Peyer's patch (tissue), 4 donors: ENCODE data around the gene PGAM1. TPM values are rescaled to one million over a fixed set of nuclear protein-coding genes. Genes with fewer than 3 reads are reported as not detected.
A peak's percentile ranks its signal among the peaks of the same experiment; 100 is the strongest.

Experiments
- DNase-seq, 3 donors: peaks; one replicate each; pipeline ENCODE4 v3.0.0-alpha.2; 2017 to 2019
- H3K27ac ChIP-seq, 4 donors: fragments of 200-600 bp; sonication (generic); one replicate each; pipeline ENCODE4 v1.5.1; 2016 to 2019
- H3K27me3 ChIP-seq, 2 donors: fragments of 200-600 bp; sonication (generic); one replicate each; pipeline ENCODE4 v1.5.1; 2019
- H3K36me3 ChIP-seq, 3 donors: fragments of 200-600 bp; sonication (generic); one replicate each; pipeline ENCODE4 v1.5.1; 2016 to 2019
- H3K4me1 ChIP-seq, 4 donors: fragments of 200-600 bp; sonication (generic); one replicate each; pipeline ENCODE4 v1.5.1; 2016 to 2019
- H3K4me3 ChIP-seq, 4 donors: fragments of 200-600 bp; sonication (generic); 1 replicate in 3 of 4; 2 replicates in 1 of 4; pipeline ENCODE4 v1.5.1; 2016 to 2019; ENCODE audit warnings: mild to moderate bottlenecking in 1 of 4
- H3K9me3 ChIP-seq, 4 donors: fragments of 200-600 bp; sonication (generic); one replicate each; pipeline ENCODE4 v1.5.1; 2016 to 2019; ENCODE audit warnings: mild to moderate bottlenecking in 1 of 4
- POLR2A ChIP-seq, 2 donors: fragments of 450-650 bp; IDR thresholded peaks; one replicate each; pipeline ENCODE4 v1.5.1; 2017; ENCODE audit warnings: antibody characterized with exemption in 2 of 2, mild to moderate bottlenecking in 2 of 2, moderate library complexity in 2 of 2
- total RNA-seq, 4 donors: library from RNA; depleted of rRNA; stranded (reverse); fragments of >200 nt; gene quantifications; one replicate each; pipeline ENCODE4 v1.1.0, GENCODE V29; 2016
- TF ChIP-seq, protein P1 (sequence below), 6 experiments: fragments of 450-650 bp in 4 of 6; fragments of 200-600 bp in 2 of 6; sonication (generic) in 1 of 6; IDR thresholded peaks; one replicate each; pipeline ENCODE4 v1.5.1; 2017 to 2019; ENCODE audit warnings: antibody characterized with exemption in 6 of 6, mild to moderate bottlenecking in 3 of 6, moderate library complexity in 1 of 6

Gene PGAM1
- total RNA-seq, 4 donors from 2014 or later, result 118 to 244 (median 166) TPM

DNA sequence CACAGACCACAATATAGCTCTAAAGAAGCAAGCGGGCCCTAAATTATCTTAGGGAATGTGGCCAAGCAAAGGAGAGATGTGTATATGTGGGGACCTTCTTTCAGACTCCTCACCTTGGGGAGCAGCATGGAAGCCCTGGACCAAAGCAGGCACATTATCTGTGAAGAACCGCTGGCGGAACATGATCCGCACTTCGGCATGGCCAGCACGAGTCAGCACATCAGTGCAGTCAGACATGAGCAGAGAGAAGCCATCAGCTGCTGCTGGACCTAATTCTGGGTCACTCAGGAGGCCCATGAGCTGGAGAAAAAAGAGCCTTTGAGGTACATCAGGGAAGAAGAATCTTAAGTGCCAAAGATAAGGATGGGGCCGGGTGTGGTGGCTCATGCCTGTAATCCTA, 33.9 kb downstream of the PGAM1 start:
- Histone ChIP-seq H3K27me3 (no peaks in the 10 kb centered on the region), H3K36me3 (peaks cover 0 to 95% (median 0%) of the 10 kb centered on the region in 3 donors), H3K4me1 (no peaks in the 10 kb centered on the region), H3K4me3 (no peak overlapping the region), H3K9me3 (no peaks in the 10 kb centered on the region), H3K27ac (no peak overlapping the region)
- DNase-seq, result no peak
- TF ChIP-seq POLR2A (IDR thresholded peaks at IDR 0.05), result no peak
- TF ChIP-seq, protein P1, sequence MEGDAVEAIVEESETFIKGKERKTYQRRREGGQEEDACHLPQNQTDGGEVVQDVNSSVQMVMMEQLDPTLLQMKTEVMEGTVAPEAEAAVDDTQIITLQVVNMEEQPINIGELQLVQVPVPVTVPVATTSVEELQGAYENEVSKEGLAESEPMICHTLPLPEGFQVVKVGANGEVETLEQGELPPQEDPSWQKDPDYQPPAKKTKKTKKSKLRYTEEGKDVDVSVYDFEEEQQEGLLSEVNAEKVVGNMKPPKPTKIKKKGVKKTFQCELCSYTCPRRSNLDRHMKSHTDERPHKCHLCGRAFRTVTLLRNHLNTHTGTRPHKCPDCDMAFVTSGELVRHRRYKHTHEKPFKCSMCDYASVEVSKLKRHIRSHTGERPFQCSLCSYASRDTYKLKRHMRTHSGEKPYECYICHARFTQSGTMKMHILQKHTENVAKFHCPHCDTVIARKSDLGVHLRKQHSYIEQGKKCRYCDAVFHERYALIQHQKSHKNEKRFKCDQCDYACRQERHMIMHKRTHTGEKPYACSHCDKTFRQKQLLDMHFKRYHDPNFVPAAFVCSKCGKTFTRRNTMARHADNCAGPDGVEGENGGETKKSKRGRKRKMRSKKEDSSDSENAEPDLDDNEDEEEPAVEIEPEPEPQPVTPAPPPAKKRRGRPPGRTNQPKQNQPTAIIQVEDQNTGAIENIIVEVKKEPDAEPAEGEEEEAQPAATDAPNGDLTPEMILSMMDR (IDR thresholded peaks at IDR 0.05), result no peak

DNA sequence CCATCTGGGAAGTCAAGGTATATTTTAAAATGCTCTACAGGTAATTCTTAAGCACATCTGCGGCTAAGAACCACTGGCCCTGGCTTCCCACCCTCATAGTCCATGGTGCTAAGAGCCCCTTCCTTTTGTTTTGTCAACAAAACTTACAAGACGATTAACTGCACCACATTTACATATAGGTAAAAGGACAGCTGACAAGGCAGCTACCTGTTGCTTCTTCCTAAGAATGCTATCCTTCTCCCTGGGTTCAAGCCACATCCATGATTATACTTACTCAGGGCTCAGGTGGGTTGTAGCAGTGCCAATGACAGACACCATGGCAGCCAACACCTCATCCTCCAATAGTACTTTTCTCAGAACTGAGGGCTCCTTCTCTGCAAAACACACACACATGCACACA, 36.3 kb downstream of the PGAM1 start:
- no peaks in the 10 kb centered on the region for H3K4me1 ChIP-seq
- no peak overlapping the region for H3K27ac ChIP-seq
- H3K4me3 ChIP-seq, result no peak overlapping the region
- no peak for DNase-seq
- TF ChIP-seq POLR2A (IDR thresholded peaks at IDR 0.05), result no peak
- TF ChIP-seq, protein P1 (IDR thresholded peaks at IDR 0.05), result no peak
- no peaks in the 10 kb centered on the region for H3K27me3 ChIP-seq
- H3K36me3 ChIP-seq, result peaks cover 0 to 97% (median 0%) of the 10 kb centered on the region in 3 donors
- no peaks in the 10 kb centered on the region for H3K9me3 ChIP-seq

DNA sequence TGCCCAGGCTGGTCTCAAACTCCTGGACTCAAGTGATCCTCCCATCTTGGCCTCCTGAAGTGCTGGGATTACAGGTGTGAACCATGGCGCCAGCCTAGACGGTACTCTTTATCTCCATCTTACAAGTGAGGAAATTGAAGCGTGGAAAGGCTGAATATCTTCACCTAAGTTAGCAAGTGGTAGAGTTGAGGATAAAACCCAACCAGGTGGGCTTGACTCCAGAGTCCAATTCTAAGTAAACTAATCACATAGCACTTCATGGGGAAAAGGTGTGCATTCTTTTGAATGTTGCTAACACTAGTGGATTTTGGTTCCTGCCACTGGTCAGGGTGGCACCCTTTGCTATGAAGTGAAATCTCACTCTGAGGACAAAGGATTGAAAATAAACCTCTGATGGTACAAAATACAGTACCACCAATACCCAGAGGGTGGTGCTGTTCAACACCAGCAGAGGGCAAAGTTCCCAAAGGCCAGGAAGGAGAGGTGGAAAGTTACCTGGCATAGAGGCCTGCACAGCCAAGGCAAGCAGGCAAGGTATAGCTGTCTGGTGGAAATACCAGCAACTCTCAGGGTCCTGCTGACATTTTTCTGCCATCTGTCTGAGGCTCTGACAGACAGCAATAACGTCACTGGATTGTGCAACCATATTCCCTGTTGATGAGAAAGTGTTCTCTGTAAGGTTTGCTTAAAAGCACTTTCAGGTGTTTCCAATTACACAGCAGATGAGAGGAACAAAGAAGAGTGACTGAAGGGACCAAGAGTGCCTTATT, 37.6 kb downstream of the PGAM1 start:
- DNase-seq, result peak in 1 of 3 donors; percentile 69
- Histone ChIP-seq H3K27me3 (no peaks in the 10 kb centered on the region), H3K36me3 (peaks cover 0 to 100% (median 0%) of the 10 kb centered on the region in 3 donors), H3K4me3 (no peak overlapping the region), H3K27ac (peak overlapping the region in 1 of 4 donors; percentile 36), H3K4me1 (no peaks in the 10 kb centered on the region), H3K9me3 (no peaks in the 10 kb centered on the region)
- no peak for TF ChIP-seq POLR2A (IDR thresholded peaks at IDR 0.05)
- TF ChIP-seq, protein P1 (IDR thresholded peaks at IDR 0.05), result peak; percentile 55 to 91 (median 82)

DNA sequence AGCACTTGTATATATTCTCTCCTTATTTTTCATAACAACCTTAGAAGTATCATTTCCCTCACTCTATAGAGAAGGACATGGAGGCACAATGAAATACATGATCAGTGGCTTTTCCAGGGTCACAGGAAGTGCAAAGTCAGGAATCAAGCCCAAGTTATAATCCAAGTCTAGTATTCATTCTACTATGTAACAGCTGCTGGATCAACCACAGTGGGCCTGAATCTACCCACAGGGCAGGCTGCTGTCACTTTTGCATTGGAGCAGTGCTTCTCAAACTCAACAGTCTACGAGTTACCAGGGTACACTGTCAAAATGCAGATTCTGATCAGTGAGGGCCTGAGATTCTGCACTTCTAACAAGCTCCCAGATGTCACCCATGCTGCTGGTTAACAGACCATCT, 38.2 kb downstream of the PGAM1 start:
- DNase-seq, result no peak
- Histone ChIP-seq H3K4me3 (no peak overlapping the region), H3K27me3 (no peaks in the 10 kb centered on the region), H3K9me3 (no peaks in the 10 kb centered on the region), H3K36me3 (peaks cover 0 to 100% (median 0%) of the 10 kb centered on the region in 3 donors), H3K4me1 (no peaks in the 10 kb centered on the region), H3K27ac (peak overlapping the region in 1 of 4 donors; percentile 36)
- TF ChIP-seq POLR2A (IDR thresholded peaks at IDR 0.05), result no peak
- TF ChIP-seq, protein P1 (IDR thresholded peaks at IDR 0.05), result no peak

DNA sequence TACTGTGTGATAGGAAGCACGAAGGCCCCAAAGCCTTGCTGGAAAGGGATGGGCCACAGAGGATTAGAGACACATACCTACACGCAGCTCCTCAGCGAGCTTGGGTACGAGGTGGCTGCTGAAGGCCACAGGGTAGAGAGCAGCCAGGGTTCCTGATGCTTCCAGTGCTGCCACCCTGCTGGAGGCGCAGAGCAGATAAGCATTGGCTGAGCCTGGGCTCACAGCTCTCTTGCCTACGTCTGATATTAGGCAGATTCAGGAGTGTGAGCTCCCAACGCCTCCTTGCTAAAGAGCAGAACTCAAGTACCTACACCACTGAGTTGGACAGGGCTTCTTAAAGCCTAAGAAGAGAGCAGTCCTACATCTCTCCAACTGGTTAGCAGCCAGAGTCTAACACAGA, 40.0 kb downstream of the PGAM1 start:
- Histone ChIP-seq H3K9me3 (no peaks in the 10 kb centered on the region), H3K4me1 (no peaks in the 10 kb centered on the region), H3K4me3 (no peak overlapping the region), H3K36me3 (peaks cover 0 to 99% (median 0%) of the 10 kb centered on the region in 3 donors), H3K27ac (no peak overlapping the region), H3K27me3 (no peaks in the 10 kb centered on the region)
- peak in 1 of 3 donors; percentile 15 for DNase-seq
- TF ChIP-seq, protein P1 (IDR thresholded peaks at IDR 0.05), result no peak
- TF ChIP-seq POLR2A (IDR thresholded peaks at IDR 0.05), result no peak
